GM12891 (cell line): ENCODE measurements around the gene SMARCC2.
"Not testable (repeated sequence)": the region's sequence is repeated elsewhere in the genome, so short reads cannot be mapped to it uniquely, and the experiment has no call there.

Experiments used
- POLR2A ChIP-seq: IDR thresholded peaks from 2 replicates; pipeline ENCODE4 v1.6.1; 2011; ENCODE audit warnings: low read depth, low read length, control low read depth
- POLR2AphosphoS5 ChIP-seq: IDR thresholded peaks from 2 replicates; pipeline ENCODE4 v1.6.1; 2011; ENCODE audit warnings: low read depth, low read length, control low read depth
- POU2F2 ChIP-seq: IDR thresholded peaks from 2 replicates; pipeline ENCODE4 v1.6.1; 2011; ENCODE audit warnings: low read depth, mild to moderate bottlenecking, control low read depth, low read length, moderate library complexity
- SPI1 ChIP-seq: IDR thresholded peaks from 2 replicates; pipeline ENCODE4 v1.6.1; 2011; ENCODE audit warnings: low read depth, low read length, control low read depth
- TAF1 ChIP-seq: IDR thresholded peaks from 2 replicates; pipeline ENCODE4 v1.6.1; 2011; ENCODE audit warnings: low read depth, low read length, control low read depth

- not testable (repeated sequence) for TF ChIP-seq POLR2A, POLR2AphosphoS5, TAF1, SPI1, POU2F2
Measured at GRCh38 chr12:56196818-56197550, 7.7 kb upstream of the SMARCC2 start.
